Jurkat, Clone E6-1 (cell line): ENCODE measurements around the gene SECISBP2. TPM values are rescaled to one million over a fixed set of nuclear protein-coding genes. Genes with fewer than 3 reads are reported as not detected.
A peak's percentile ranks its signal among the peaks of the same experiment; 100 is the strongest.
"Not testable (repeated sequence)": the region's sequence is repeated elsewhere in the genome, so short reads cannot be mapped to it uniquely, and the experiment has no call there.

Experiments used
- DNase-seq: peaks from one replicate; pipeline ENCODE4 v3.0.0-alpha.2; 2011; ENCODE audit warnings: low read depth, low spot score
- H3K4me3 ChIP-seq: 2 replicates; pipeline ENCODE4 v1.5.1; 2011; ENCODE audit warnings: mild to moderate bottlenecking, low read length, control low read depth, moderate library complexity
- polyA plus RNA-seq: library from polyadenylated mRNA; unstranded; fragments of >200 nt; gene quantifications from one replicate; pipeline ENCODE4 v1.2.1, GENCODE V29; 2012; ENCODE audit warnings: missing spikeins; ENCODE audit not compliant: insufficient read length, insufficient read depth

Gene SECISBP2, protein sequence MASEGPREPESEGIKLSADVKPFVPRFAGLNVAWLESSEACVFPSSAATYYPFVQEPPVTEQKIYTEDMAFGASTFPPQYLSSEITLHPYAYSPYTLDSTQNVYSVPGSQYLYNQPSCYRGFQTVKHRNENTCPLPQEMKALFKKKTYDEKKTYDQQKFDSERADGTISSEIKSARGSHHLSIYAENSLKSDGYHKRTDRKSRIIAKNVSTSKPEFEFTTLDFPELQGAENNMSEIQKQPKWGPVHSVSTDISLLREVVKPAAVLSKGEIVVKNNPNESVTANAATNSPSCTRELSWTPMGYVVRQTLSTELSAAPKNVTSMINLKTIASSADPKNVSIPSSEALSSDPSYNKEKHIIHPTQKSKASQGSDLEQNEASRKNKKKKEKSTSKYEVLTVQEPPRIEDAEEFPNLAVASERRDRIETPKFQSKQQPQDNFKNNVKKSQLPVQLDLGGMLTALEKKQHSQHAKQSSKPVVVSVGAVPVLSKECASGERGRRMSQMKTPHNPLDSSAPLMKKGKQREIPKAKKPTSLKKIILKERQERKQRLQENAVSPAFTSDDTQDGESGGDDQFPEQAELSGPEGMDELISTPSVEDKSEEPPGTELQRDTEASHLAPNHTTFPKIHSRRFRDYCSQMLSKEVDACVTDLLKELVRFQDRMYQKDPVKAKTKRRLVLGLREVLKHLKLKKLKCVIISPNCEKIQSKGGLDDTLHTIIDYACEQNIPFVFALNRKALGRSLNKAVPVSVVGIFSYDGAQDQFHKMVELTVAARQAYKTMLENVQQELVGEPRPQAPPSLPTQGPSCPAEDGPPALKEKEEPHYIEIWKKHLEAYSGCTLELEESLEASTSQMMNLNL
- polyA plus RNA-seq: 69.2 TPM

- DNase-seq: peak; percentile 98
- peak within 1 kb of the TSS; percentile 66 for H3K4me3 ChIP-seq
Measured at GRCh38 chr9:89318123-89319014, at the start of gene SECISBP2. SECISBP2 (plus strand) TSS chr9:89318500; CDS start chr9:89318577, 77 bp downstream.

DNA sequence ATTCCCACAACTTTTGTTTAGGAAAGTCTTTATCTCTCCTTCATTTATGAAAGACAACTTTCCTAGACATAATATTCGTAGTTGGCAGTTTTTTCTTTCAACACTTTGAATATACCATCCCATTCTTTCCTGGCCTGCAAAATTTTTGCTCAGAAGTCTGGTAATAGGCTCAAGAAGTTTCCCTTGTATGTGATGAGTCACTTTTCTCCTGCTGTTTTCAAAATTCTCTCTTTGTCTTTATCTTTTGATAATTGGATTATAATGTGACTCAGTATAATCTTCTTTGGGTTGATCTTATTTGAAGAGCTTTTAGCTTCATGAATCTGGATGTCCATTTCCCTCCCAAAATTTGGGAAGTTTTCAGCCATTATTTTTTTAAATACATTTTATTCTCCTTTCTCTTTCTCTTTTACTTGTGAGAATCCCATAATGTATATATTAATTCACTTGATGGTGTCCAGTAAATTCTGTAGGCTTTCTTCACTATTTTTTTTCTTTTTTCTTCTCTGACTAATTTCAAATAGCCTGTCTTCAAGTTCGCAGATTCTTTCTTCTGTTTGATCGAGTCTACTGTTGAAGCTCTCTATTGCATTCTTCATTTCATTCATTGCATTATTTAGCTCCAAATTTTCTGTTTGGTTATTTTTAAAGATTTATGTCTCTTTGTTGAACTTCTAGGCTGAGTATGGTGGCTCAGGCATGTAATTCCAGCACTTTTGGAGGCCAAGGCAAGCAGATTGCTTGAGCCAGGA is 44.6 kb upstream of the SECISBP2 start:
- DNase-seq: no peak
- H3K4me3 ChIP-seq: no peak overlapping the region

DNA sequence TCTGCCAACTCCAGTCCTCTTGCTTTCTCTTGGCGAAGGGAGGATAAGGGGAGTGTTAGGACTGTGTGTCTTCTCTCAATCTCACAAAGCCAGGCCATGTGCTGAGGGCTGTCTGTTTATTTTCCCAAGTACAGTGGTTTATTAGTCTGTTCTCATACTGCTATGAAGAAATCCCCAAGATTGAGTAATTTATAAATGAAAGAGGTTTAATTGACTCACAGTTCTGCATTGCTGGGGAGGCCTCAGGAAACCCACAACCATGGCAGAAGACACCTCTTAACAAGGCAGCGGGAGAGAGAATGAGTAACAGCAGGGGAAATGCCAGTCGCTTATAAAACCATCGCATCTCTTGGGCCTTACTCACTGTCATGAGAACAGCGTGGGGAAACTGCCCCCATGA is 43.5 kb upstream of the SECISBP2 start:
- DNase-seq: no peak
- no peak overlapping the region for H3K4me3 ChIP-seq

- not testable (repeated sequence) for DNase-seq, H3K4me3 ChIP-seq
Measured at GRCh38 chr9:89276040-89276439, 42.3 kb upstream of the SECISBP2 start.

GRCh38 chr9:89277043-89277442 is 41.3 kb upstream of the SECISBP2 start:
- DNase-seq: peak; percentile 95
- no peak overlapping the region for H3K4me3 ChIP-seq

DNA sequence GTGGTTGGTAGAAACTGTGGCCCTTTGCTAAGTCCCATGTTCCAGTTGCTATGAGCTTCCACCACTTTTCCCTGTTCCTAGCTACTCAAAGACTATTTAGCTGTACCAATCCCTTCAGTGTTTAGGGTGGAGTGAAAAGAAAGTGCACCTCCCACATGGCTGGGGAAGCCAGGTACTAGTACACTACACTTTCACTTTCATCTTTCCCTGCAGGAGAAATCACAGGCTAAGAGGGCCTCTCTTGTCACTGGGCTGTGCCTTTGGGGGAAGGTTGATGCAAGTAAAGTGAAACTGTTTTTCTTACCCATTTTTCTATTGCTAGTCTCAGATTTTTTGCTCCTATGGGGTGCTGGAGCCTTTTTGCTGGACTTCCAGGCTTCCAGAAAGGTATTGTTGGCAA is 40.8 kb upstream of the SECISBP2 start:
- no peak overlapping the region for H3K4me3 ChIP-seq
- peak; percentile 48 for DNase-seq

GRCh38 chr9:89278551-89278950 is 39.7 kb upstream of the SECISBP2 start:
- no peak overlapping the region for H3K4me3 ChIP-seq
- no peak for DNase-seq

DNA sequence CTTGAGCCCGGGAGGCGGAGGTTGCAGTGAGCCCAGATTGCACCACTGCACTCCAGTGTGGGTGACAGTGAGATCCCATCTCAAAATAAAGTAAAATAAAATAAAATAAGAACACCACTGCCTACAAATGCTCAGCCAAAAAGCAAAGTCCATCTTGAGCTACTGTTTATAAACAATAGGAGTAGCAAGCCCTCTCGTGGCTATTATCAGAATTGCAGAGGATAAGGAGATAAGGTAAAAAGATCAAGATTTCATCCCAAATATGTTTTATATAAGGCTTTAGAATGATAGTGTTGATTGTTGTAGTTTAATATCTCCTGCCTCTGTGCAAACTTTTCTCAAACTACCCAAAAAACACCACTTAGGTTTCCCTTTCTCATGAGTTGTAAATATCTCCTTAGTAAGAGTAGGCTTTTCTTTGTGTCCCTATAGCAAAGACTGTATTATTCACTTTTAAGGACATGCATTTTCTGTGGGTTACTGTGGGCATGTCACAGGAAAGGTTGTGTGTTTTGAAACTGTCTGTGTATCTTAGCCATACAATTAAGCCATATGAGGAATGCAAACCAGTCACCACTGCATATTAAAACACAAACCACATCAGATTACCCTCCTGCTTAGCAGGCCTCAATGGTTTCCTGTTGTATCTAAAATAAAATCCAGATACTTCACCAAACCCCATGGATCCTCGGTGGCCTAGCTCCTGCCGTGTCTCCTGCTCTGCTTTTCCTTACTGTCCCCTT is 39.1 kb upstream of the SECISBP2 start:
- no peak overlapping the region for H3K4me3 ChIP-seq
- peak; percentile 73 for DNase-seq

DNA sequence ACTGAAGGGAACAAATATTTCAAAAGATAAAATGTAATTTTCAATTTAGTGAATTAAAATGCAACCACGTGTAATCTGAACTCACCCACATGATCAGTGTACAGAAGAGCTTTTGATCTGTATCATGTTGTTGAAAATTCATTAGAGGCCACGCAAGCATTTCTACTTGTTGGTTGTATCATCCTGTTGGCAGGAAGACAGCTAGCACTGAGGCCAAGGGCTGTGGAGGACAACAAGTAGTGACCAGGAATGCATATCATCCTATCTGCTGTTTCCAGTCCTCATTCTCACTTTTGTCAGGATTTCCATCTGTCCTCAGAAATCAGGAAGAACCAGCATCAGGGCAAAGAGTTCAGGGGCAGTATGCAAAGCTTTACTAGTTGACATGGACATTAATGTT is 37.2 kb upstream of the SECISBP2 start:
- no peak for DNase-seq

DNA sequence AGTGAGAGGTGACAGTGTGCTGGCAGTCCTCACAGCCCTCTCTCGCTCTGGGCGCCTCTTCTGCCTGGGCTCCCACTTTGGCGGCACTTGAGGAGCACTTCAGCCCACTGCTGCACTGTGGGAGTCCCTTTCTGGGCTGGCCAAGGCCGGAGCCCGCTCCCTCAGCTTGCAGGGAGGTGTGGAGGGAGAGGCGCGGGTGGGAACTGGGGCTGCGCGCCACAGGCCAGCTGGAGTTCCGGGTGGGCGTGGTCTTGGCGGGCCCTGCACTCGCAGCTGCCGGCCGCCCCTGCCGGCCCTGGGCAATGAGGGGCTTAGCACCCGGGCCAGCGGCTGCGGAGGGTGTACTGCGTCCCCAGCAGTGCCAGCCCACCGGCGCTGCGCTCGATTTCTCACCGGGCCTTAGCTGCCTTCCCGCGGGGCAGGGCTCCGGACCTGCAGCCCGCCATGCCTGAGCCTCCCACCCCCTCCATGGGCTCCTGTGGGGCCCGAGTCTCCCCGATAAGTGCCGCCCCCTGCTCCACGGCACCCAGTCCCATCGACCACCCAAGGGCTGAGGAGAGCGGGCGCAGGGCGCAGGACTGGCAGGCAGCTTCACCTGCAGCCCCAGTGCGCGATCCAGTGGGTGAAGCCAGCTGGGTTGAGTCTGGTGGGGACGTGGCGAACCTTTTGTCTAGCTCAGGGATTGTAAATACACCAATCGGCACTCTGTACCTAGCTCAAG is 35.9 kb upstream of the SECISBP2 start:
- DNase-seq, H3K4me3 ChIP-seq: not testable (repeated sequence)

More for the DNA sequence above, 37.2 kb upstream of the SECISBP2 start:
- H3K4me3 ChIP-seq: no peak overlapping the region

- H3K4me3 ChIP-seq: no peak overlapping the region
- no peak for DNase-seq
Measured at GRCh38 chr9:89284076-89284475, 34.2 kb upstream of the SECISBP2 start.

GRCh38 chr9:89291741-89292140 is 26.6 kb upstream of the SECISBP2 start:
- DNase-seq: no peak
- no peak overlapping the region for H3K4me3 ChIP-seq

DNA sequence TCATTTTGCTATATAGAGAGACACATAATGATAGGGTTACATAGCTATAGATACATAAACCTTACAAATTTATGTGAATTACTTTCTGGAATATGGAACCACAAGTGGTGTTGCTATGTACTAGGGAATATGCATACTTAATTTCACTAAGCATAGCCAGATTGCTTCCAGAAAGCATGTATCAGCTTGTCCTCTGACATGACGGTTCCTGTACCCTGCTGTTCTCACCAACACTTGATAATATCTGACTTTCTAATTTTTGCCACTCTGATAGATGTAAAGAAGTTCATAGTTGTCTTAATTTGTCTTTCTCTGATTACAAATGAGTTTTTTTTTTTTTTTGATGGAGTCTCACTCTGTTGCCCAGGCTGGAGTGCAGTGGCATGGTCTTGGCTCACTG is 25.3 kb upstream of the SECISBP2 start:
- H3K4me3 ChIP-seq: no peak overlapping the region
- DNase-seq: no peak

GRCh38 chr9:89295400-89295799 is 22.9 kb upstream of the SECISBP2 start:
- no peak for DNase-seq
- no peak overlapping the region for H3K4me3 ChIP-seq

DNA sequence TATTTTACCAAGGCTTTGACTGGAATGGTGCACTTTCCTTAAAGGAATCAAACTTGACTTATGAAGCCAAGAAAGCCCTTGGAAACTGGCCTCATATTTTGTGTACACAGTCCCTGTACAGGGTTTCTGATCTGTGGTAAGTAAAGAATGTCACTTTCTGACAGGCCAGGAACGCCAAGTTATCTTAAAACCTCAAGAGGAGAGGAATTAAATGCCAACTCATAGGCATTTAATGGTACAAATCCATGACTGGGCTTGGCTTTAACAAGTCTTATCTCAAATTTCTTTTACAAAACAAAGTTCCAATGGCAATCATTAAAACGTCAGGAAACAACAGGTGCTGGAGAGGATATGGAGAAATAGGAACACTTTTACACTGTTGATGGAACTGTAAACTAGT is 16.3 kb upstream of the SECISBP2 start:
- not testable (repeated sequence) for H3K4me3 ChIP-seq, DNase-seq

- H3K4me3 ChIP-seq: no peak overlapping the region
- no peak for DNase-seq
Measured at GRCh38 chr9:89304020-89304833, 14.1 kb upstream of the SECISBP2 start.

DNA sequence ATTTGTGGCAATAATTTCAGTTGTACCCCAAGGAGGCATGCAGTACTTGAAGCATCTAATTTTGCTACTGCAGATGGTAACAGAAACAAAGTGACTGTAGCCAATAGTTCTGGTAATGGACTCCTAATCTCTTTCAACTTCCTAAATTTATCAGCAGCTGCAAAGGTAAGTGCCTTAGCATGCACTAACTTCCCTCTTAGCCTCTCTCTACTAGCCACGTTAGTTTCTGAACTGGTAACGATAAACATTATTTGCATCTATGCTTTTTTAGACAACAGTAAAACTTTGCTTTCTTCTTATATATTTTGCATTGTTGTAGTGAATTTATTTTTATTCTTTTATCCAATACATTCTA is 13.5 kb upstream of the SECISBP2 start:
- no peak overlapping the region for H3K4me3 ChIP-seq
- DNase-seq: no peak
